DLD1 (cell line): ENCODE data around the gene KRTAP10-10.
"Not testable (repeated sequence)": the region's sequence is repeated elsewhere in the genome, so short reads cannot be mapped to it uniquely, and the experiment has no call there.

Experiments used
- in situ Hi-C: cut with HindIII; loops from 2 replicates; pipeline ENCODE4 v1.10.0; 2017; ENCODE audit warnings: low sequenced_read_pairs

Gene KRTAP10-10

GRCh38 chr21:44626262-44626661 lies 10.9 kb upstream of the KRTAP10-10 start:
- in situ Hi-C loops: no loop called here

DNA sequence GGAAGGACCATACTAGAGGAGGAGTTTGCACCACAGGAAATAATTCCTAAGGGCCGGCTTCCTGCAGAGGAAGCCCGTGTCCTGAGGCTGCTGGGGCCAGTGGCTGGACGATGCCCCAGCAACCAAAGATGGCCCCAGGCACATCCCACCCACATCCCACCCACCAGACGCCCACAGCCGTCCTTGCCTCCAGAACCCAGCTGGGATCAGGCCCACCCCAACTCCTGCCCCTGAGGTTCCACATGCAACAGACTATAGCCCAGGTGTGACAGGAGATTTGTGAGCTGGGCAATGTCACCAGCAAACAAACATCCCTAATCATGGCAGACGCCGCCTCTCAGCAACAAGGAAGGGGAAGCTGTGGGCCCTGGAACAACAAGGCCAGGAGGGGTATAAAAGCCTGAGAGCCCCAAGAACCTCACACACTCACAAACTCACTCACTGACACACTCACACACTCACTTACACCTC lies 10.4 kb upstream of the KRTAP10-10 start, which contains the start of gene KRTAP10-9:
Gene KRTAP10-9 (plus strand): TSS at position 421 of the 471 bp plus-strand sequence. CDS start 79 bp downstream, outside the sequence.
- in situ Hi-C loops: no loop called here

DNA sequence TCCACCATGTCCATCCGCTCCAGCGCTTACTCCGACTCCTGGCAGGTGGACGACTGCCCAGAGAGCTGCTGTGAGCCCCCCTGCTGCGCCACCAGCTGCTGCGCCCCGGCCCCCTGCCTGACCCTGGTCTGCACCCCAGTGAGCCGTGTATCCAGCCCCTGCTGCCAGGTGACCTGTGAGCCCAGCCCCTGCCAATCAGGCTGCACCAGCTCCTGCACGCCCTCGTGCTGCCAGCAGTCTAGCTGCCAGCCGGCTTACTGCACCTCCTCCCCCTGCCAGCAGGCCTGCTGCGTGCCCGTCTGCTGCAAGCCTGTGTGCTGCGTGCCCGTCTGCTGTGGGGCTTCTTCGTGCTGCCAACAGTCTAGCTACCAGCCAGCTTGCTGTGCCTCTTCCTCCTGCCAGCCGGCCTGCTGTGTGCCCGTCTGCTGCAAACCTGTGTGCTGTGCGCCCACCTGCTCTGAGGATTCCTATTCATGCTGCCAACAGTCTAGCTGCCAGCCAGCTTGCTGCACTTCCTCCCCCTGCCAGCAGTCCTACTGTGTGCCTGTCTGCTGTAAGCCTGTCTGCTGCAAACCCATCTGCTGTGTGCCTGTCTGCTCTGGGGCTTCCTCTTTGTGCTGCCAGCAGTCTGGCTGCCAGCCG lies 9.9 kb upstream of the KRTAP10-10 start:
- in situ Hi-C loops: not testable (repeated sequence)

DNA sequence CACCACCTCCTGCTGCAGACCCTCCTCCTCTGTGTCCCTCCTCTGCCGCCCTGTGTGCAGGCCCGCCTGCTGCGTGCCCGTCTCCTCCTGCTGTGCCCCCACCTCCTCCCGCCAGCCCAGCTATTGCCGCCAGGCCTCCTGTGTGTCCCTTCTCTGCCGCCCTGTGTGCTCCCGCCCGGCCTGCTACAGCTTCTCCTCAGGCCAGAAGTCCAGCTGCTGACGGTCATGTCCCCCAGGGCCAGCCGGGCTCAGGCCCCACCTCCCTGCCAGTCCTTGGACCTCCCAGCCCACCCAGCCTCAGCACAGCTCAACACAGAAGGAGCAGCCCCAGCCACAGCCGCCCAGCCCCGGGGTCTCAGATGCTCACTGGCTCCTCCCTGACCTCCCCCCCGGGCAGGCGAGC lies 9.3 kb upstream of the KRTAP10-10 start:
- in situ Hi-C loops: not testable (repeated sequence)

DNA sequence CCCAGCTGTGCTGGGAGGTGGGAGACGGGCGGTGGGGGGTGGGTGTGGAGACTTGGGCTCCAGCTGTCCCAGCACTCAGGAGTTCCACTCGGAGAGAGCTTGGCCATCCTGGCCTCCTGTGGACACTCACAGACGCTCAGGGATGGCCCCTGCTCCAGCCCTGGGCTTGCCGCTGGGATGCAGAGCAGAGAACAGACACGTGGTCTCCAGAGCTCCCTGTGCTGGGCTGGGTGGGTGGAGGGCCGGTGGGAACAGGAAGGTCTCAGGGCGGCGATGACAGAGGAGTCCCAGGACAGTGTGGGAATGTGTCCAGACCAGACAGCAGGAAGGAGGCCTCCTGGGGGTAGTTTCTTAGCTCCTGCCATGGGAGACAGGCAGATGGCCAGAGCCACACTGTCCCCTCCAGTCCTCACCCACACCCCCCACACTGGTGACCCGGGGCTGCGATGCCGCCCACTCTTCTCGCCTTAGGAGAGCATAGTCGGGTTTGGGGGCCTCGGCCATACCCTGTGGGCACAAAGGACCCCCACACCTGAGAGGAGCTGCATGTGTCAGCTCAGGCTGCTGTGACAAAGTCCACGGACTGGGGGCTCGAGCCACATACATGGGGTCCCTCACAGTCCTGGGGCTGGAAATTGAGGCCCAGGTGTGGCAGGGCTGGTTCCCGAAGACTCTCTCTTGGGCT lies 8.3 kb upstream of the KRTAP10-10 start:
- in situ Hi-C loops: no loop called here

- in situ Hi-C loops: no loop called here
Observed at GRCh38 chr21:44630440-44630839, 6.7 kb upstream of the KRTAP10-10 start.

DNA sequence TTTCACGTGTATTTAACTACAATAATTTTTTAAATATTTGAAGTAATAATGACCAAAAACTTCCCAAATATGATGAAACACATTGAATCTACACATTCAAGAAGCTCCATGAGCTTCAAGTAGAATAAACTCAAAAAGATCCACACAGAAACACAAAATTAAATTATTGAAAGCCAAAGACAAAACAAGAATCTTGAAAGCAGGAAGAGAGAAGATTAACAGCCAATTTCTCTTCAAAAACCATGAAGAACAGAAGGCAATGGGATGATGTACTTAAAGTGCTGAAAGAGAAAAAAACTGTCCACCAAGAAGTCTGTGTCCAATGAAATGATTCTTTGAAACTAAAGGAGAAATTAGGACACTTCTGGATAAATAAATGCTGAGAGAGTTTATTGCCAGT lies 5.1 kb upstream of the KRTAP10-10 start:
- in situ Hi-C loops: no loop called here

- in situ Hi-C loops: no loop called here
Observed at GRCh38 chr21:44636209-44637017, 743 bp upstream of the KRTAP10-10 start.

- in situ Hi-C loops: not testable (repeated sequence)
Observed at GRCh38 chr21:44637851-44638348, 744 bp downstream of the KRTAP10-10 start.

DNA sequence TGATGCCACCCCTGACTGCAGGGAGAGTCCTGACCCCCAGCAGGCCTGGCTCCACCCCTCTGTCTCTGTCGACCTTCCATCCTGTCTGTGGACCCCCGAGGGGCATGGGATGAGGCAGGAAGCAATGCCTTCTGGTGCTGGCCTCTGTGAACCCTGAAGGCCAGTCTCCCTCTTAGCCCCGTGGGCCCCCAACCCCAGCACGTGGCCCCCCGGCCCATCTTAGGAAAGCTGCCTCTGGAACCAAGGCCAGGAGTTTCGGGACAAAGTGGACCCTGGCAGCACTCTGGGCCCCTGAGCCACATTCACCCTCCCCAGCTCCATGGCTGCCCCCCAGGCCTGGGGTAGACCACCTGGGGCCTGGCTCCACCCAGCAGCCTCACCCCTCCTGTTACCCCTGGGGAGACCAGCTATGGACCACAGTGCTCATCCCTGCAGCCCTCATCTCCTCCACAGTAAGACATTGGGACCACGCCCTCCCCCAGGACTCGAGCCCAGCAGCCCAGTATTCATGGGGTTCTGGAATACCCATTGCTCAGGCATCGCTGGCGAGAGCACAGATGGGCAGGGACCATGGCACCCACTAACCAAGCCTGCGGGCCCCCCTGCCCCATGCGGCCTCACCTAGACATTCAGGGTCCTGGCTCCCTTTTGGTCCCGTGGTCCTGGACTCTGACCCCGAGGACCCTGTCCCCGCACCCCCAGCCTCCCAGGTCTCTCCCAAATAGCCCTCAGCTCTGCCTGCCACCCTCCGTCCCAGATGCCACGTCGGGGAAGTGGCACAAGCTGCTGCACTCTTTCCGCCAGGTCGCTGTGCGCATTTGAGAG lies 1.6 kb downstream of the KRTAP10-10 start:
- in situ Hi-C loops: not testable (repeated sequence)

GRCh38 chr21:44639331-44639655 lies 2.1 kb downstream of the KRTAP10-10 start:
- in situ Hi-C loops: no loop called here

DNA sequence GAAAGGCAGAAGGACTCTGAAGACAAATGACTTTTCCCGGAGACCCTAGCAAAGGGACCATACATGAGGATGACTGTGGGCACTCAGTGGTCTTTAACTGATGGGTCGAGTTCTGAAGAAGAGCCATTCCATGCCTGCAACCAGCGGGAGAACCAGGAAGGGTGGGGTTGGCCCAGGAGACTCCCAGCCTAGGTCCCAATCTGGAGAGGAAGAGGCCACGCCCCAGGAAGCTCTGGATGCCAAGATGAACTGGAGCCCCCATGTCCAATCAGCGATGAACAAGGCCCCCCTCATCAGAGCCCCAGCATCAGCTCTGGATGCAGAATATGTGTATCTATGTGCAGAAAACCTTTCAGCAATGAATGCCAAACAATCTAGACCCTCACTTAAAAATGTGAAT lies 3.6 kb downstream of the KRTAP10-10 start:
- in situ Hi-C loops: no loop called here

GRCh38 chr21:44643741-44644310 lies 6.7 kb downstream of the KRTAP10-10 start:
- in situ Hi-C loops: no loop called here

DNA sequence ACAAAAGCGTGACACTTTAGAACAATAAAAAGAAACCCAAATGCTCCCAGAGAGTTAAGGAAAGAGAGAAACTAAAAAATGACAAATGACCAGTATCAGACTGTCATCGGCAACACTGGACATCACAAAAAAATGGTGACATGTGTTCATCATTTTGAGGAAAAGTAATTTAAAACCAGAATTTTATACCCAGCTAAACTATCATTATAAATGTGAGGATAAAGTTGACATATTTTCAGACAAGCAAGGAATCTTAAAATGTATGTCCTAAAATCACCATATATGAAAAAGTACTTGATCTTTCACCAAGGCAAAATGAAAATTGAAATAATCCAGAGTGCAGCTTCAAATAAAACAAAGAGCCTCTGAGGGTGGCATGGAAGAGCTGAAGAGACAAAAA lies 7.7 kb downstream of the KRTAP10-10 start:
- in situ Hi-C loops: no loop called here

DNA sequence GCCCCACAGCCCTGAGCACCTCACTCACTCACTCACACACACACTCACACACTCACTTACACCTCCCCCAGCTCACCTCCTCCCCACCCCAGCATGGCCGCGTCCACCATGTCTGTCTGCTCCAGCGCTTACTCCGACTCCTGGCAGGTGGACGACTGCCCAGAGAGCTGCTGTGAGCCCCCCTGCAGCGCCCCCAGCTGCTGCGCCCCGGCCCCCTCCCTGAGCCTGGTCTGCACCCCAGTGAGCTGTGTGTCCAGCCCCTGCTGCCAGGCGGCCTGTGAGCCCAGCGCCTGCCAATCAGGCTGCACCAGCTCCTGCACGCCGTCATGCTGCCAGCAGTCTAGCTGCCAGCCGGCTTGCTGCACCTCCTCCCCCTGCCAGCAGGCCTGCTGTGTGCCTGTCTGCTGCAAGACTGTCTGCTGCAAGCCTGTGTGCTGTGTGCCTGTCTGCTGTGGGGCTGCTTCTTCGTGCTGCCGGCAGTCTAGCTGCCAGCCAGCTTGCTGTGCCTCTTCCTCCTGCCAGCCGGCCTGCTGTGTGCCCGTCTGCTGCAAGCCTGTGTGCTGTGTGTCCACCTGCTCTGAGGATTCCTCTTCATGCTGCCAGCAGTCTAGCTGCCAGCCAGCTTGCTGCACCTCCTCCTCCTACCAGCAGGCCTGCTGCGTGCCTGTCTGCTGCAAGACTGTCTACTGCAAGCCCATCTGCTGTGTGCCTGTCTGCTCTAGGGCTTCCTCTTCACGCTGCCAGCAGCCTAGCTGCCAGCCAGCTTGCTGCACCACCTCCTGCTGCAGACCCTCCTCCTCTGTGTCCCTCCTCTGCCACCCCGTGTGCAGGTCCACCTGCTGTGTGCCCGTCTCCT lies 9.4 kb downstream of the KRTAP10-10 start, which contains the start of gene KRTAP10-11:
Gene KRTAP10-11 (plus strand): TSS at position 49 of the 856 bp plus-strand sequence. CDS start 45 bp downstream, at position 94.
- in situ Hi-C loops: not testable (repeated sequence)

GRCh38 chr21:44647222-44647552 lies 10.0 kb downstream of the KRTAP10-10 start:
- in situ Hi-C loops: no loop called here

GRCh38 chr21:44648557-44649311 lies 11.6 kb downstream of the KRTAP10-10 start:
- in situ Hi-C loops: no loop called here

GRCh38 chr21:44649521-44650100 lies 12.5 kb downstream of the KRTAP10-10 start:
- in situ Hi-C loops: no loop called here
